ENCODE results near the gene RTL1.

RTL1 gene

DNA sequence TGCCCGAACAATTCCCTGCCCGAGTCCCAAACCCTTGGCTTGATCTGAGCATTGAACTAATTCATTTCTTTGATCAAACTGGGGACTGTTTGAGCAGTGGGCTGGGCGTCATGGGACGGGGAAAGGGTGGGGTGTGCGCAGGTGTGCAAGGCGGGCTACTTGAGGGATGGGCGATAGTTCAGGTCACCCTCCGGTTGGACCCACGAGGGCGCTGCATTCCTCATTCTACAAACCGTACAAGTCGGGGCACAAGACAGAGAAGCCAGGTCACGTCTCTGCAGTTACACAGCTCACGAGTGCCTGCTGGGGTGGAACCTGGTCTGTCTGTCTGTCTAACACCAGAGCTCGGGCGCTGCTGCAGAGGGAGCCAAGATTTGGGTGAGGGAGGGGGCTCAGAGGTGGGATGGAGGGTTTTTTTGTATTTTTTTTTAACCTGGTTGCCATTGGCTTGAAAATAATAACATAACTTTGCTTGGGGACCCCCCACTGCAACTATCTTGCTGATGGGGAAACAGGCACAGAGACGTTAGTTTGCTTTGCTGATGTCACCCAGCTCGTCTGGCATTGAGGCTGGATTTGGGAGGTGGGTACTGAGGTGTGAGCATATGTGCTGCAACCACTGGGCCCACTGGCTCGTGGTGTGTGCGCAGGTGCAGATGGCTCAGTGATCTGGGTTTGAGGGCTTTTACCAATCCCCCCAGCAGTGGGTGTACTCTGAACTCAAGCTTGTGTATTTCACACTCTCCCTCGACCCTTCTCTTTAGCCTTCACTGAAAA lies 7.6 kb upstream of the RTL1 start:
- TF ChIP-seq SPI1 (IDR thresholded peaks at IDR 0.05; ENCODE audit: borderline replicate concordance, low read depth) = no peak
- TF ChIP-seq POLR2AphosphoS5 (IDR thresholded peaks at IDR 0.05; ENCODE audit: low read depth) = no peak
- no peak for TF ChIP-seq GABPA (IDR thresholded peaks at IDR 0.05; ENCODE audit: low read depth)
- TF ChIP-seq, protein P1, sequence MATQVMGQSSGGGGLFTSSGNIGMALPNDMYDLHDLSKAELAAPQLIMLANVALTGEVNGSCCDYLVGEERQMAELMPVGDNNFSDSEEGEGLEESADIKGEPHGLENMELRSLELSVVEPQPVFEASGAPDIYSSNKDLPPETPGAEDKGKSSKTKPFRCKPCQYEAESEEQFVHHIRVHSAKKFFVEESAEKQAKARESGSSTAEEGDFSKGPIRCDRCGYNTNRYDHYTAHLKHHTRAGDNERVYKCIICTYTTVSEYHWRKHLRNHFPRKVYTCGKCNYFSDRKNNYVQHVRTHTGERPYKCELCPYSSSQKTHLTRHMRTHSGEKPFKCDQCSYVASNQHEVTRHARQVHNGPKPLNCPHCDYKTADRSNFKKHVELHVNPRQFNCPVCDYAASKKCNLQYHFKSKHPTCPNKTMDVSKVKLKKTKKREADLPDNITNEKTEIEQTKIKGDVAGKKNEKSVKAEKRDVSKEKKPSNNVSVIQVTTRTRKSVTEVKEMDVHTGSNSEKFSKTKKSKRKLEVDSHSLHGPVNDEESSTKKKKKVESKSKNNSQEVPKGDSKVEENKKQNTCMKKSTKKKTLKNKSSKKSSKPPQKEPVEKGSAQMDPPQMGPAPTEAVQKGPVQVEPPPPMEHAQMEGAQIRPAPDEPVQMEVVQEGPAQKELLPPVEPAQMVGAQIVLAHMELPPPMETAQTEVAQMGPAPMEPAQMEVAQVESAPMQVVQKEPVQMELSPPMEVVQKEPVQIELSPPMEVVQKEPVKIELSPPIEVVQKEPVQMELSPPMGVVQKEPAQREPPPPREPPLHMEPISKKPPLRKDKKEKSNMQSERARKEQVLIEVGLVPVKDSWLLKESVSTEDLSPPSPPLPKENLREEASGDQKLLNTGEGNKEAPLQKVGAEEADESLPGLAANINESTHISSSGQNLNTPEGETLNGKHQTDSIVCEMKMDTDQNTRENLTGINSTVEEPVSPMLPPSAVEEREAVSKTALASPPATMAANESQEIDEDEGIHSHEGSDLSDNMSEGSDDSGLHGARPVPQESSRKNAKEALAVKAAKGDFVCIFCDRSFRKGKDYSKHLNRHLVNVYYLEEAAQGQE (IDR thresholded peaks at IDR 0.05; ENCODE audit: insufficient replicate concordance, low read depth) = no peak
- TF ChIP-seq, protein P2, sequence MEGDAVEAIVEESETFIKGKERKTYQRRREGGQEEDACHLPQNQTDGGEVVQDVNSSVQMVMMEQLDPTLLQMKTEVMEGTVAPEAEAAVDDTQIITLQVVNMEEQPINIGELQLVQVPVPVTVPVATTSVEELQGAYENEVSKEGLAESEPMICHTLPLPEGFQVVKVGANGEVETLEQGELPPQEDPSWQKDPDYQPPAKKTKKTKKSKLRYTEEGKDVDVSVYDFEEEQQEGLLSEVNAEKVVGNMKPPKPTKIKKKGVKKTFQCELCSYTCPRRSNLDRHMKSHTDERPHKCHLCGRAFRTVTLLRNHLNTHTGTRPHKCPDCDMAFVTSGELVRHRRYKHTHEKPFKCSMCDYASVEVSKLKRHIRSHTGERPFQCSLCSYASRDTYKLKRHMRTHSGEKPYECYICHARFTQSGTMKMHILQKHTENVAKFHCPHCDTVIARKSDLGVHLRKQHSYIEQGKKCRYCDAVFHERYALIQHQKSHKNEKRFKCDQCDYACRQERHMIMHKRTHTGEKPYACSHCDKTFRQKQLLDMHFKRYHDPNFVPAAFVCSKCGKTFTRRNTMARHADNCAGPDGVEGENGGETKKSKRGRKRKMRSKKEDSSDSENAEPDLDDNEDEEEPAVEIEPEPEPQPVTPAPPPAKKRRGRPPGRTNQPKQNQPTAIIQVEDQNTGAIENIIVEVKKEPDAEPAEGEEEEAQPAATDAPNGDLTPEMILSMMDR (IDR thresholded peaks at IDR 0.05; ENCODE audit: insufficient read depth, low read length) = no peak
- DNase-seq (ENCODE audit: low read depth in 1 of 2, low spot score in 1 of 2) = no peak
- H3K27me3 ChIP-seq (ENCODE audit: insufficient read depth, poor library complexity, severe bottlenecking) = peaks cover 5% of the 10 kb centered on the region
- H3K4me3 ChIP-seq (replicated peaks; ENCODE audit: insufficient read depth, low read length) = no peak overlapping the region
- H3K27ac ChIP-seq (replicated peaks) = no peak overlapping the region

DNA sequence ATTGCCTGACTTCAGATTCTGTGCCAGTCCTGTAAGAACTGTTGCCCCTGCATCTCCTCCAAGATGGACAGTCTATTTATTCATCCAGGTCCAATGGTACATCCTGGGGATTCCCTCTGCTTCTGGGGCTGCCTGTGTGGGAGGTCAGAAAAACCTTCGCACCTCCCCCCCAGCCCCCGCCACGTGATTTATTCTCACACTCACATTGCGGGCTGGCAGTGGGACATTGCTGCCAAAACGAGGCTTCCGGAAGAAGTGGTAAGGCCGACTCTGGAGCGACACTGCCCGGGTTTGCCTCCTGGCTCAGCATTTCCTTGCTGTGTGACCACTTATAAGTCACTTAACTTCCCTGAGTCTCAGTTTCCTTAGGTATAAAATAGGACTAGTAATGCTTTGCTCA lies 5.9 kb upstream of the RTL1 start:
- DNase-seq (ENCODE audit: low read depth in 1 of 2, low spot score in 1 of 2) = no peak
- Histone ChIP-seq H3K27me3 (ENCODE audit: insufficient read depth, poor library complexity, severe bottlenecking) (peaks cover 5% of the 10 kb centered on the region), H3K4me3 (replicated peaks; ENCODE audit: insufficient read depth, low read length) (no peak overlapping the region), H3K27ac (replicated peaks) (no peak overlapping the region)
- TF ChIP-seq SPI1 (IDR thresholded peaks at IDR 0.05; ENCODE audit: borderline replicate concordance, low read depth) (no peak), GABPA (IDR thresholded peaks at IDR 0.05; ENCODE audit: low read depth) (no peak), POLR2AphosphoS5 (IDR thresholded peaks at IDR 0.05; ENCODE audit: low read depth) (no peak)
- TF ChIP-seq, protein P1 (IDR thresholded peaks at IDR 0.05; ENCODE audit: insufficient replicate concordance, low read depth) = no peak
- TF ChIP-seq, protein P2 (IDR thresholded peaks at IDR 0.05; ENCODE audit: insufficient read depth, low read length) = no peak

DNA sequence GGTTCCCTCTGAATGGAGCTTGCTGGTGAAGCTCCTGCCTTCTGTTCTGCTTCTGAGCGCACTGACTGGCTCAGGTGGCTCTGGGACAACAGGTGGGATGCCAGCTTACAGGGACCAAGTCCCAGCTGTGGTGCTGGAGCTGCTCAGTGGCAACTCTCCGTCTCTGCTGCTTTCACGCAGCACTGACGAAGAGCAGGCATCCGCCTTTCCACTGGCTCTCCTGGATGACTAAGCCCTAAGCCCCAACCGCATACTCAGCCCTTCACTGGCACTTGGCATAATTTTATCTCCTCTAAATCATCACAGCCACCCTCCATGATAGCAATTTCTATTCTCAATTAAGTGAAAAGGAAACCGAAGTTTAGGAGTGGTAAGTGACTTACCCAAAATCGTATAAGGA lies 3.7 kb upstream of the RTL1 start:
- no peak overlapping the region for H3K27ac ChIP-seq (replicated peaks)
- H3K4me3 ChIP-seq (replicated peaks; ENCODE audit: insufficient read depth, low read length) = no peak overlapping the region
- TF ChIP-seq GABPA (IDR thresholded peaks at IDR 0.05; ENCODE audit: low read depth) (no peak), POLR2AphosphoS5 (IDR thresholded peaks at IDR 0.05; ENCODE audit: low read depth) (no peak)
- TF ChIP-seq, protein P1 (IDR thresholded peaks at IDR 0.05; ENCODE audit: insufficient replicate concordance, low read depth) = no peak
- TF ChIP-seq, protein P2 (IDR thresholded peaks at IDR 0.05; ENCODE audit: insufficient read depth, low read length) = no peak
- H3K27me3 ChIP-seq (ENCODE audit: insufficient read depth, poor library complexity, severe bottlenecking) = peaks cover 17% of the 10 kb centered on the region
- DNase-seq (ENCODE audit: low read depth in 1 of 2, low spot score in 1 of 2) = no peak

All from HL-60 (cell line).